Endothelial cell of umbilical vein (primary cell): ENCODE results near the gene HBEGF.

Experiments used
- CTCF ChIP-seq, 2 donors: IDR thresholded peaks; 1 replicate in 1 of 2; 2 replicates in 1 of 2; pipeline ENCODE4 v1.5.1; 2011; ENCODE audit warnings: low read length in 2 of 2, mild to moderate bottlenecking in 2 of 2, moderate library complexity in 2 of 2, control low read depth in 1 of 2, inconsistent platforms in 1 of 2, low read depth in 1 of 2; ENCODE audit not compliant: insufficient read depth in 1 of 2; ENCODE audit errors: extremely low read depth in 1 of 2
- EZH2 ChIP-seq: IDR thresholded peaks from 2 replicates; pipeline ENCODE4 v1.6.1; 2012; ENCODE audit warnings: borderline replicate concordance, low read depth, mild to moderate bottlenecking, moderate library complexity, low read length, inconsistent platforms; ENCODE audit not compliant: severe bottlenecking
- FOS ChIP-seq: IDR thresholded peaks from 2 replicates; pipeline ENCODE4 v1.6.1; 2011; ENCODE audit warnings: mild to moderate bottlenecking, low read length, moderate library complexity, borderline replicate concordance; ENCODE audit not compliant: insufficient read depth
- POLR2A ChIP-seq: IDR thresholded peaks from 2 replicates; pipeline ENCODE4 v1.6.1; 2012; ENCODE audit warnings: low read depth, mild to moderate bottlenecking, control low read depth, low read length
- POLR2AphosphoS5 ChIP-seq: IDR thresholded peaks from 2 replicates; pipeline ENCODE4 v1.6.1; 2012; ENCODE audit warnings: low read depth, mild to moderate bottlenecking, control low read depth, low read length, moderate library complexity; ENCODE audit not compliant: insufficient read depth
- TF ChIP-seq, protein P1 (sequence below): IDR thresholded peaks from 2 replicates; pipeline ENCODE4 v1.6.1; 2011; ENCODE audit not compliant: insufficient read depth, insufficient read length

DNA sequence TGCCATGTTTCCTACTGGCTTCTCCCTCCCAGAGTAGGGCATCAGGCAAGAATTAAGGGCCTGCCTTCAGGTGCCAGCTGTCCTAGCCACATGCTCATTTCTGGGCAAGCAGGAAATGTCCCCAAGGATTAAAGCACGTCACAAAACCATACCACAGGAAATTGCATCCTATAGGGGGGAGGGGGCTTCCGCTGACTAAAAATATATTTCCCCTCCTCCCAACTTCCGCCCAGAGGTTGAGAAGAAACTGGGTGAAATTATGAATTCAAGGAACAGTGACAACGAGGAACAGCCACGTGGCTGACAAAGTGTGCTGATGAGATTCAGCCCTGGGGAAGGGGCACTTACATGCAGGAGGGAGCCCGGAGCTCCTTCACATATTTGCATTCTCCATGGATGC lies 4.1 kb downstream of the HBEGF start:
- no peak for TF ChIP-seq POLR2AphosphoS5
- TF ChIP-seq CTCF (IDR thresholded peaks at IDR 0.05; ENCODE audit: extremely low read depth in 1 of 2, insufficient read depth in 1 of 2, low read depth in 1 of 2, low read length in 2 of 2), result no peak
- no peak for TF ChIP-seq POLR2A
- no peak for TF ChIP-seq FOS
- TF ChIP-seq, protein P1, sequence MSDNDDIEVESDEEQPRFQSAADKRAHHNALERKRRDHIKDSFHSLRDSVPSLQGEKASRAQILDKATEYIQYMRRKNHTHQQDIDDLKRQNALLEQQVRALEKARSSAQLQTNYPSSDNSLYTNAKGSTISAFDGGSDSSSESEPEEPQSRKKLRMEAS, result peak; percentile 50
- TF ChIP-seq EZH2, result no peak
